H9 (cell line): ENCODE data around the gene SRSF11. TPM values are rescaled to one million over a fixed set of nuclear protein-coding genes. Genes with fewer than 3 reads are reported as not detected.

Experiments used
- DNase-seq: peaks from one replicate; pipeline ENCODE4 v3.0.0-alpha.2; 2017
- H2AFZ ChIP-seq: one replicate; pipeline ENCODE4 v1.6.1; 2013; ENCODE audit warnings: mild to moderate bottlenecking, low read length, control low read depth, moderate library complexity
- H2AK5ac ChIP-seq: 2 replicates; pipeline ENCODE4 v1.6.1; 2013; ENCODE audit warnings: low read length, control low read depth, mixed read lengths; ENCODE audit not compliant: insufficient read length
- H2BK120ac ChIP-seq: one replicate; pipeline ENCODE4 v1.6.1; 2013; ENCODE audit warnings: low read depth, mild to moderate bottlenecking, low read length, control low read depth, inconsistent platforms; ENCODE audit not compliant: poor library complexity, severe bottlenecking
- H2BK12ac ChIP-seq: 2 replicates; pipeline ENCODE4 v1.6.1; 2013; ENCODE audit warnings: low read length, control low read depth, mixed read lengths, low read depth; ENCODE audit not compliant: insufficient read length
- H2BK15ac ChIP-seq: 2 replicates; pipeline ENCODE4 v1.6.1; 2013; ENCODE audit warnings: low read depth, low read length, control low read depth
- H2BK20ac ChIP-seq: one replicate; pipeline ENCODE4 v1.6.1; 2013; ENCODE audit warnings: low read depth, mild to moderate bottlenecking, low read length, control low read depth, inconsistent platforms; ENCODE audit not compliant: poor library complexity, severe bottlenecking
- H2BK5ac ChIP-seq: 2 replicates; pipeline ENCODE4 v1.6.1; 2013; ENCODE audit warnings: low read length, control low read depth, mixed read lengths; ENCODE audit not compliant: insufficient read length
- H3K14ac ChIP-seq: 2 replicates; pipeline ENCODE4 v1.6.1; 2013; ENCODE audit warnings: low read length, control low read depth; ENCODE audit not compliant: insufficient read depth
- H3K18ac ChIP-seq: 2 replicates; pipeline ENCODE4 v1.6.1; 2013; ENCODE audit warnings: low read depth, mild to moderate bottlenecking, mixed read lengths, low read length, control low read depth; ENCODE audit not compliant: insufficient read length
- H3K23ac ChIP-seq: 2 replicates; pipeline ENCODE4 v1.6.1; 2013; ENCODE audit warnings: low read length, control low read depth, mixed read lengths, low read depth; ENCODE audit not compliant: insufficient read length
- H3K23me2 ChIP-seq: 2 replicates; pipeline ENCODE4 v1.6.1; 2013; ENCODE audit warnings: low read depth, mild to moderate bottlenecking, mixed read lengths, low read length, control low read depth; ENCODE audit not compliant: insufficient read length, poor library complexity, severe bottlenecking
- H3K27ac ChIP-seq: 2 replicates; pipeline ENCODE4 v1.5.1; 2013; ENCODE audit warnings: low read length, control low read depth, mixed read lengths, low read depth; ENCODE audit not compliant: insufficient read length
- H3K27me3 ChIP-seq: 2 replicates; pipeline ENCODE4 v1.6.1; 2013; ENCODE audit warnings: low read length, control low read depth, inconsistent platforms; ENCODE audit not compliant: insufficient read depth
- H3K4ac ChIP-seq: 2 replicates; pipeline ENCODE4 v1.6.1; 2013; ENCODE audit warnings: low read depth, mild to moderate bottlenecking, control low read depth, inconsistent platforms, low read length, moderate library complexity
- H3K4me1 ChIP-seq: 2 replicates; pipeline ENCODE4 v1.6.1; 2013; ENCODE audit warnings: low read length, control low read depth, inconsistent platforms; ENCODE audit not compliant: insufficient read depth
- H3K4me2 ChIP-seq: 2 replicates; pipeline ENCODE4 v1.6.1; 2013; ENCODE audit warnings: low read length, control low read depth, mixed read lengths; ENCODE audit not compliant: insufficient read length, insufficient read depth
- H3K56ac ChIP-seq: 2 replicates; pipeline ENCODE4 v1.6.1; 2013; ENCODE audit warnings: low read depth, mild to moderate bottlenecking, mixed read lengths, low read length, control low read depth; ENCODE audit not compliant: insufficient read length
- H3K79me1 ChIP-seq: 2 replicates; pipeline ENCODE4 v1.6.1; 2013; ENCODE audit warnings: low read depth, mild to moderate bottlenecking, moderate library complexity, low read length, control low read depth, inconsistent platforms; ENCODE audit not compliant: insufficient read depth, poor library complexity, severe bottlenecking
- H3K79me2 ChIP-seq: 2 replicates; pipeline ENCODE4 v1.6.1; 2013; ENCODE audit warnings: low read length, control low read depth, inconsistent platforms; ENCODE audit not compliant: insufficient read depth
- H3K9ac ChIP-seq: 2 replicates; pipeline ENCODE4 v1.6.1; 2013; ENCODE audit warnings: low read length, control low read depth, mixed read lengths; ENCODE audit not compliant: insufficient read length; ENCODE audit errors: extremely low read depth
- H3K9me3 ChIP-seq: one replicate; pipeline ENCODE4 v1.6.1; 2013; ENCODE audit warnings: low read depth, low read length, inconsistent platforms; ENCODE audit not compliant: control insufficient read depth
- H3T11ph ChIP-seq: one replicate; pipeline ENCODE4 v1.6.1; 2013; ENCODE audit warnings: mild to moderate bottlenecking, low read length, control low read depth, inconsistent platforms
- H4K20me1 ChIP-seq: one replicate; pipeline ENCODE4 v1.6.1; 2013; ENCODE audit not compliant: control insufficient read depth, insufficient read length, insufficient read depth
- H4K5ac ChIP-seq: 2 replicates; pipeline ENCODE4 v1.6.1; 2013; ENCODE audit warnings: low read depth, mild to moderate bottlenecking, mixed read lengths, low read length, control low read depth; ENCODE audit not compliant: insufficient read length
- H4K8ac ChIP-seq: replicated peaks from 2 replicates; pipeline ENCODE4 v1.6.1; 2013; ENCODE audit warnings: low read length, control low read depth, mixed read lengths, low read depth; ENCODE audit not compliant: insufficient read length
- H4K91ac ChIP-seq: 2 replicates; pipeline ENCODE4 v1.6.1; 2013; ENCODE audit warnings: low read depth, mild to moderate bottlenecking, moderate library complexity, mixed read lengths, low read length, control low read depth; ENCODE audit not compliant: insufficient read length
- H3K27ac Mint-ChIP-seq, 3 experiments: 2 replicates in 2 of 3; 3 replicates in 1 of 3; pipeline ENCODE4 v1.8.0; 2020 to 2021; ENCODE audit warnings: mixed read lengths in 3 of 3, mild to moderate bottlenecking in 1 of 3, moderate library complexity in 1 of 3
- H3K27me3 Mint-ChIP-seq: 2 replicates; pipeline ENCODE4 v1.8.0; 2021; ENCODE audit warnings: low read depth, mild to moderate bottlenecking, moderate library complexity, mixed read lengths
- H3K36me3 Mint-ChIP-seq, 3 experiments: 2 replicates in 2 of 3; 3 replicates in 1 of 3; pipeline ENCODE4 v1.8.0; 2020 to 2021; ENCODE audit warnings: low read depth in 3 of 3, mixed read lengths in 3 of 3; ENCODE audit not compliant: insufficient read depth in 1 of 3
- H3K4me1 Mint-ChIP-seq, 2 experiments: 2 replicates each; pipeline ENCODE4 v1.8.0; 2020; ENCODE audit warnings: mixed read lengths in 2 of 2
- H3K4me3 Mint-ChIP-seq, 2 experiments: 2 replicates in 1 of 2; 3 replicates in 1 of 2; pipeline ENCODE4 v1.8.0; 2020 to 2021; ENCODE audit warnings: mild to moderate bottlenecking in 2 of 2, mixed read lengths in 2 of 2, moderate library complexity in 1 of 2
- H3K9me3 Mint-ChIP-seq, 2 experiments: 2 replicates in 1 of 2; 3 replicates in 1 of 2; pipeline ENCODE4 v1.8.0; 2020; ENCODE audit warnings: mild to moderate bottlenecking in 2 of 2, mixed read lengths in 2 of 2, moderate library complexity in 1 of 2
- WGBS: extraction: QIAGEN DNeasy Blood & Tissue Kit; methylation state at CpG from one replicate; pipeline ENCODE4 v1.1.7; 2013; ENCODE audit warnings: missing lambda C conversion rate, low lambda C conversion rate, mixed read lengths; ENCODE audit not compliant: insufficient read length; ENCODE audit errors: extremely low coverage; 5-methylcytosine and 5-hydroxymethylcytosine counted together
- total RNA-seq: library from RNA; stranded (reverse); gene quantifications from 2 replicates; pipeline ENCODE4 v1.2.1, GENCODE V29; 2021
- TF ChIP-seq, protein P1 (sequence below): fragments of 200-600 bp; sonication (generic); conservative IDR thresholded peaks from 3 replicates; pipeline ENCODE4 v1.8.0; 2021; ENCODE audit warnings: antibody characterized with exemption, mild to moderate bottlenecking

SRSF11 gene
- total RNA-seq, 1 experiment from 2014 or later: 214 TPM

- Histone ChIP-seq H3K14ac (no peak overlapping the region), H4K8ac (no peak overlapping the region), H3K56ac (no peak overlapping the region), H3K4ac (no peak overlapping the region), H2BK12ac (no peak overlapping the region), H3K9me3 (no peaks in the 10 kb centered on the region), H3K23me2 (peaks cover 3% of the 10 kb centered on the region), H2BK5ac (no peak overlapping the region), H3K27me3 (no peaks in the 10 kb centered on the region), H2BK20ac (no peak overlapping the region), H4K5ac (no peak overlapping the region), H3K27ac (no peak overlapping the region), H4K91ac (no peak overlapping the region), H3K23ac (no peak overlapping the region), H4K20me1 (no peaks in the 10 kb centered on the region), H3K18ac (no peak overlapping the region), H3K79me2 (peaks cover 33% of the 10 kb centered on the region; the same call in 1 of the 2 replicates), H3K4me1 (no peaks in the 10 kb centered on the region), H3K79me1 (peaks cover 4% of the 10 kb centered on the region), H2BK120ac (no peak overlapping the region), H3T11ph (no peak overlapping the region), H2AFZ (no peak overlapping the region), H2BK15ac (no peak overlapping the region), H3K9ac (no peak overlapping the region), H2AK5ac (no peak overlapping the region), H3K4me2 (no peak overlapping the region)
- no peak overlapping the region for H3K27ac Mint-ChIP-seq
- H3K4me1 Mint-ChIP-seq: peaks cover 12 to 17% of the 10 kb centered on the region in 2 experiments
- no CpG with 5 or more reads among the region's 4 CpGs for WGBS
- H3K27me3 Mint-ChIP-seq: no peaks in the 10 kb centered on the region
- H3K9me3 Mint-ChIP-seq: no peaks in the 10 kb centered on the region
- TF ChIP-seq, protein P1, sequence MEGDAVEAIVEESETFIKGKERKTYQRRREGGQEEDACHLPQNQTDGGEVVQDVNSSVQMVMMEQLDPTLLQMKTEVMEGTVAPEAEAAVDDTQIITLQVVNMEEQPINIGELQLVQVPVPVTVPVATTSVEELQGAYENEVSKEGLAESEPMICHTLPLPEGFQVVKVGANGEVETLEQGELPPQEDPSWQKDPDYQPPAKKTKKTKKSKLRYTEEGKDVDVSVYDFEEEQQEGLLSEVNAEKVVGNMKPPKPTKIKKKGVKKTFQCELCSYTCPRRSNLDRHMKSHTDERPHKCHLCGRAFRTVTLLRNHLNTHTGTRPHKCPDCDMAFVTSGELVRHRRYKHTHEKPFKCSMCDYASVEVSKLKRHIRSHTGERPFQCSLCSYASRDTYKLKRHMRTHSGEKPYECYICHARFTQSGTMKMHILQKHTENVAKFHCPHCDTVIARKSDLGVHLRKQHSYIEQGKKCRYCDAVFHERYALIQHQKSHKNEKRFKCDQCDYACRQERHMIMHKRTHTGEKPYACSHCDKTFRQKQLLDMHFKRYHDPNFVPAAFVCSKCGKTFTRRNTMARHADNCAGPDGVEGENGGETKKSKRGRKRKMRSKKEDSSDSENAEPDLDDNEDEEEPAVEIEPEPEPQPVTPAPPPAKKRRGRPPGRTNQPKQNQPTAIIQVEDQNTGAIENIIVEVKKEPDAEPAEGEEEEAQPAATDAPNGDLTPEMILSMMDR: no peak
- DNase-seq: no peak
- H3K4me3 Mint-ChIP-seq: peak overlapping the region; percentile 99 to 100
- H3K36me3 Mint-ChIP-seq: peaks cover 0 to 21% (median 13%) of the 10 kb centered on the region in 3 experiments
Observed at GRCh38 chr1:70207492-70207891, 13.7 kb upstream of the SRSF11 start.
